Mesenchymal stem cell (in vitro differentiated cells and primary cell): ENCODE measurements around the gene TRPV4.

Source experiments
- DNase-seq: peaks from one replicate; pipeline ENCODE4 v3.0.0-alpha.2; 2013
- H2AFZ ChIP-seq: one replicate; pipeline ENCODE4 v1.6.1; 2013; ENCODE audit warnings: low read depth, mild to moderate bottlenecking, control low read depth, inconsistent platforms, low read length, moderate library complexity
- H2AK5ac ChIP-seq: 2 replicates; pipeline ENCODE4 v1.6.1; 2013; ENCODE audit warnings: low read length, moderate library complexity, mild to moderate bottlenecking, inconsistent platforms; ENCODE audit not compliant: severe bottlenecking
- H2BK120ac ChIP-seq: one replicate; pipeline ENCODE4 v1.6.1; 2013; ENCODE audit warnings: low read depth, mild to moderate bottlenecking, inconsistent platforms, low read length, moderate library complexity
- H2BK12ac ChIP-seq, 2 experiments: one replicate each; pipeline ENCODE4 v1.6.1; 2013; ENCODE audit warnings: inconsistent platforms in 2 of 2, low read length in 2 of 2, mild to moderate bottlenecking in 2 of 2, moderate library complexity in 2 of 2, control low read depth in 1 of 2
- H2BK15ac ChIP-seq: one replicate; pipeline ENCODE4 v1.6.1; 2013; ENCODE audit warnings: mild to moderate bottlenecking, low read depth, inconsistent platforms; ENCODE audit not compliant: poor library complexity, severe bottlenecking
- H2BK5ac ChIP-seq: 2 replicates; pipeline ENCODE4 v1.6.1; 2013; ENCODE audit warnings: low read depth, mild to moderate bottlenecking, low read length, control low read depth, inconsistent platforms; ENCODE audit not compliant: poor library complexity, severe bottlenecking
- H3K14ac ChIP-seq, 2 experiments: one replicate each; pipeline ENCODE4 v1.6.1; 2013; ENCODE audit warnings: inconsistent platforms in 2 of 2, low read length in 2 of 2, control low read depth in 1 of 2, mild to moderate bottlenecking in 1 of 2, moderate library complexity in 1 of 2
- H3K18ac ChIP-seq, 2 experiments: one replicate each; pipeline ENCODE4 v1.6.1; 2013; ENCODE audit warnings: inconsistent platforms in 2 of 2, low read length in 2 of 2, control low read depth in 1 of 2, low read depth in 1 of 2, mild to moderate bottlenecking in 1 of 2
- H3K23ac ChIP-seq, 2 experiments: one replicate each; pipeline ENCODE4 v1.6.1; 2013; ENCODE audit warnings: inconsistent platforms in 2 of 2, low read length in 2 of 2, mild to moderate bottlenecking in 2 of 2, moderate library complexity in 2 of 2, control low read depth in 1 of 2
- H3K27ac ChIP-seq: 2 replicates; pipeline ENCODE4 v1.5.1; 2013; ENCODE audit warnings: mild to moderate bottlenecking, moderate library complexity, low read length, control low read depth, inconsistent platforms; ENCODE audit not compliant: poor library complexity, severe bottlenecking
- H3K27me3 ChIP-seq, 2 experiments: 2 replicates each; pipeline versions ENCODE4 v1.6.1 to v1.7.0; 2013; ENCODE audit warnings: low read length in 2 of 2, mild to moderate bottlenecking in 2 of 2, moderate library complexity in 2 of 2, control low read depth in 1 of 2, inconsistent platforms in 1 of 2; ENCODE audit not compliant: control insufficient read depth in 1 of 2, insufficient read depth in 1 of 2
- H3K36me3 ChIP-seq, 2 experiments: 2 replicates each; pipeline versions ENCODE4 v1.6.1 to v1.7.0; 2013; ENCODE audit warnings: low read length in 2 of 2, control low read depth in 1 of 2, inconsistent platforms in 1 of 2, low read depth in 1 of 2, mild to moderate bottlenecking in 1 of 2; ENCODE audit not compliant: insufficient read depth in 2 of 2, control insufficient read depth in 1 of 2
- H3K4ac ChIP-seq, 2 experiments: one replicate each; pipeline ENCODE4 v1.6.1; 2013; ENCODE audit warnings: inconsistent platforms in 2 of 2, low read length in 2 of 2, mild to moderate bottlenecking in 2 of 2, moderate library complexity in 2 of 2, control low read depth in 1 of 2, low read depth in 1 of 2
- H3K4me1 ChIP-seq: 2 replicates; pipeline ENCODE4 v1.6.1; 2013; ENCODE audit warnings: low read depth, low read length, control low read depth; ENCODE audit not compliant: control insufficient read depth, insufficient read depth
- H3K4me2 ChIP-seq: 2 replicates; pipeline ENCODE4 v1.6.1; 2013; ENCODE audit warnings: low read length, mild to moderate bottlenecking, inconsistent platforms; ENCODE audit not compliant: poor library complexity, severe bottlenecking
- H3K4me3 ChIP-seq, 2 experiments: 2 replicates each; pipeline versions ENCODE4 v1.5.1 to v1.7.0; 2013; ENCODE audit warnings: low read length in 2 of 2, mild to moderate bottlenecking in 2 of 2, control low read depth in 1 of 2, low read depth in 1 of 2; ENCODE audit not compliant: insufficient read depth in 1 of 2
- H3K79me1 ChIP-seq: replicated peaks from 2 replicates; pipeline ENCODE4 v1.6.1; 2013; ENCODE audit warnings: mild to moderate bottlenecking, control low read depth, low read length, inconsistent platforms; ENCODE audit not compliant: poor library complexity, severe bottlenecking
- H3K9ac ChIP-seq: 2 replicates; pipeline ENCODE4 v1.7.0; 2013; ENCODE audit warnings: mild to moderate bottlenecking, low read length, moderate library complexity
- H3K9me3 ChIP-seq: 2 replicates; pipeline ENCODE4 v1.7.0; 2013; ENCODE audit warnings: mild to moderate bottlenecking, low read length; ENCODE audit not compliant: control insufficient read depth
- H4K8ac ChIP-seq: one replicate; pipeline ENCODE4 v1.6.1; 2013; ENCODE audit warnings: inconsistent platforms, mild to moderate bottlenecking, low read length, moderate library complexity
- H4K91ac ChIP-seq: one replicate; pipeline ENCODE4 v1.6.1; 2013; ENCODE audit warnings: mild to moderate bottlenecking, low read length, inconsistent platforms
- WGBS: methylation state at CpG from one replicate; pipeline ENCODE4 v1.1.7; 2013; ENCODE audit warnings: mixed read lengths; 5-methylcytosine and 5-hydroxymethylcytosine counted together

TRPV4 gene

GRCh38 chr12:109743076-109743910 is 89.9 kb downstream of the TRPV4 start:
- no peak overlapping the region for H3K14ac ChIP-seq
- H2BK12ac ChIP-seq, result no peak overlapping the region
- peaks cover 26 to 33% of the 10 kb centered on the region in 2 experiments for H3K27me3 ChIP-seq
- no peak overlapping the region for H3K27ac ChIP-seq
- peaks cover 3% of the 10 kb centered on the region for H3K4me1 ChIP-seq
- H3K36me3 ChIP-seq, result no peaks in the 10 kb centered on the region
- 82% methylated on average over 17 of the region's 17 CpGs for WGBS
- H2AK5ac ChIP-seq, result no peak overlapping the region
- H3K9me3 ChIP-seq, result no peaks in the 10 kb centered on the region
- peak overlapping the region in 1 of 2 experiments; percentile 18 for H3K23ac ChIP-seq
- H3K4me3 ChIP-seq, result no peak overlapping the region
- no peak overlapping the region for H2BK5ac ChIP-seq
- no peak overlapping the region for H3K9ac ChIP-seq
- H3K79me1 ChIP-seq, result no peaks in the 10 kb centered on the region
- no peak overlapping the region for H2AFZ ChIP-seq
- H2BK15ac ChIP-seq, result no peak overlapping the region
- H2BK120ac ChIP-seq, result no peak overlapping the region
- no peak overlapping the region for H3K4ac ChIP-seq
- no peak overlapping the region for H3K4me2 ChIP-seq
- no peak overlapping the region for H3K18ac ChIP-seq
- no peak overlapping the region for H4K91ac ChIP-seq
- DNase-seq, result no peak
- no peak overlapping the region for H4K8ac ChIP-seq

GRCh38 chr12:109741970-109742703 is 91.1 kb downstream of the TRPV4 start:
- H3K14ac ChIP-seq, result no peak overlapping the region
- no peak overlapping the region for H3K4me3 ChIP-seq
- no peak overlapping the region for H2AK5ac ChIP-seq
- peaks cover 30 to 36% of the 10 kb centered on the region in 2 experiments for H3K27me3 ChIP-seq
- H3K9me3 ChIP-seq, result no peaks in the 10 kb centered on the region
- H3K4me2 ChIP-seq, result no peak overlapping the region
- DNase-seq, result no peak
- H2BK15ac ChIP-seq, result no peak overlapping the region
- H3K79me1 ChIP-seq, result no peaks in the 10 kb centered on the region
- H4K8ac ChIP-seq, result no peak overlapping the region
- no peak overlapping the region for H2BK120ac ChIP-seq
- H3K18ac ChIP-seq, result no peak overlapping the region
- H3K4me1 ChIP-seq, result peaks cover 13% of the 10 kb centered on the region
- 88% methylated on average over 9 of the region's 14 CpGs for WGBS
- no peak overlapping the region for H3K27ac ChIP-seq
- H3K23ac ChIP-seq, result no peak overlapping the region
- H4K91ac ChIP-seq, result no peak overlapping the region
- no peak overlapping the region for H3K9ac ChIP-seq
- no peak overlapping the region for H2BK12ac ChIP-seq
- no peak overlapping the region for H2BK5ac ChIP-seq
- no peaks in the 10 kb centered on the region for H3K36me3 ChIP-seq
- H3K4ac ChIP-seq, result no peak overlapping the region
- H2AFZ ChIP-seq, result no peak overlapping the region

- no peaks in the 10 kb centered on the region for H3K9me3 ChIP-seq
- 84% methylated on average over 4 of the region's 4 CpGs for WGBS
- H3K27me3 ChIP-seq, result peaks cover 31 to 42% of the 10 kb centered on the region in 2 experiments
- H2AK5ac ChIP-seq, result no peak overlapping the region
- no peak for DNase-seq
- no peak overlapping the region for H3K4ac ChIP-seq
- no peaks in the 10 kb centered on the region for H3K79me1 ChIP-seq
- H4K91ac ChIP-seq, result no peak overlapping the region
- H3K9ac ChIP-seq, result no peak overlapping the region
- H3K4me3 ChIP-seq, result no peak overlapping the region
- H3K23ac ChIP-seq, result no peak overlapping the region
- H3K36me3 ChIP-seq, result no peaks in the 10 kb centered on the region
- no peak overlapping the region for H3K18ac ChIP-seq
- H2BK120ac ChIP-seq, result no peak overlapping the region
- no peak overlapping the region for H4K8ac ChIP-seq
- H2BK5ac ChIP-seq, result no peak overlapping the region
- no peak overlapping the region for H3K4me2 ChIP-seq
- no peak overlapping the region for H3K27ac ChIP-seq
- H2BK12ac ChIP-seq, result no peak overlapping the region
- peaks cover 19% of the 10 kb centered on the region for H3K4me1 ChIP-seq
- H3K14ac ChIP-seq, result no peak overlapping the region
- H2BK15ac ChIP-seq, result no peak overlapping the region
- no peak overlapping the region for H2AFZ ChIP-seq
Observed at GRCh38 chr12:109741286-109741969, 91.8 kb downstream of the TRPV4 start.
